HG02840 (cell line): ENCODE results near the gene PDPR.
"Not testable (repeated sequence)": the region's sequence is repeated elsewhere in the genome, so short reads cannot be mapped to it uniquely, and the experiment has no call there.

Experiments used
- ATAC-seq: cut with Tn5 transposase; IDR thresholded peaks from one replicate; pipeline ENCODE4 v1.9.1; 2021; ENCODE audit warnings: mild to moderate bottlenecking, moderate library complexity, moderate number of reproducible peaks; ENCODE audit not compliant: unreplicated experiment, low FRiP score

Gene PDPR

DNA sequence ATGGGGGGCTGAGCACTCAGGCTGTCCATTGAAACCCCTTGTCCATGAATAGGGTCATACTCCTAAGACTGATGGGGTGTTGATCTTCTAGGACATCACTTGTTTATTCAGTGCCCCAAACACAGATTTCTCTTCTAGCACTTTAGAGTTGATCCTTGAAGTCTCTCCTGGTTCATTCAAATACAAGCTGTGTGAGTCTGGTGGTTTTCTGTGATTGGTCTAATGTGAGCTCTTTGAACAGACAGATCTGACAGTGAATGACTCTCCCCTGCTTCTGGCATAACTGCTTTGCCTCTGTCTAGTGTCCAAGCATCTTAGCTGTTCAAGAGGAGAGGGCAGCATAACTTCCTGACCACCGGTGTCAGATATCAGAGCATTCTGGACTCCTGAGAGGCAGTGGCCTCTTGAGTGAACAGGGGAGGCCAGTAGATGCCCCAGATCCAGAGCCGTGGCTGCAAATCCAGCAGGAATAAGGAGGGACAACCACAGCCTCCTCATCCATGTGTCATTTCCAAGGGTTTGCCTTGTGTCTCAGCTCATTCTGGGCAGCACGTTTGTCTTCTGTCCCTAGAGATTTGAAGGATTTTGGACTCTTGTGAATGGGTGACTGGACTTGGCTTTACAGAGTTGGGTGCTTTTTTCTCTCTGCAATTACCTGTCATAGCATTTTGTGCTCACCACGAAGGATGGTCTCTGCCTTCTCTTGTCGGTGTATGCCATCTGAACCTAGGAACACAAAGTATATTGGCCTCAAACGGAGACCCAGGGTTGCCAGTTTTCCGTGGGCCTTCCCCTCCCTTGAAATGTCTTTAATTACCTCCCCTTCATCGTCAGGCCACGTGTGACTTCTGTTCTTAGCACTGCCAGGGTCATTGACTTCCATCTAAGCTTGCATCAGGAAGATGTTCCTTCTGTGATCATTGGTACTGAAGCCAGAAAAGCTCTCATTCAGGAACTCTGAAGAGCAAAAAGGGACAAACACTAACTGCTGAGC, 45.5 kb downstream of the PDPR start:
- ATAC-seq = no peak

DNA sequence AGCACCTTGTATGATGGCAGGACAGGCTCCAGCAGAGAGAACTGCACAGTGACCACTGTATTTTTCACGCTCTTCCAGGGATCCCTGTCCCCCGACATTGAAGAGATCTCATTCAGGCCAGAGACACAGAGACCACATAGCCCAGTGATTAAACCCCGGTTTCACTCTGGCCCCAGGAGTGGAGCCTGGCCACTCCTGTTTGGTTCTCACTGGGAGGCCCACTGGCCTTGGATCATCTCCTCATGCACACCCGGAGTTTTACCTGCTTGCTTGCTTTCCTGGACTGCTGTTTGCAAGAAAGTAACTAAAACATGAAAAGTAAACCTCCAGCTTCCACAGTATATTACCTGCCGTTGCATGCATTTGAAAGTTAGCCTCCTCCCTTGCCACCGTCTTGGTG, 46.3 kb downstream of the PDPR start:
- no peak for ATAC-seq

DNA sequence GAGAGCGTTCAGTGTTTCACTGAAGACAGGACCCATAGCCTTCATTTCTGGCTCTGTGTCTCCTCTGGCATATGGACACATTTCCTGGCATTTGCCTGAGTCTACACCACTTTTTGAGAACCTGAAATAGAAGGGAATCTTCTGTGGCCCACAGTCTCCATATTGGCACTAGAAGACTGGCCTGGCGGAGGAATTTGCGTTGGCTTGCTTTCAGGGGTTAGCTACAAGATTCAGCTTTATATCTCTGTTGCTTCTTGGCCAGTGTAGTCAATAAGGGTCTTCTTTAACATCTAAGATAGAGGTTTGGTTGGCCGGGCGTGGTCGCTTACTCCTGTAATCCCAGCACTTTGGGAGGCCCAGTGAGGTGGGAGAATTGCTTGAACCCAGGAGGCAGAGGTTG, 46.7 kb downstream of the PDPR start:
- ATAC-seq = no peak

GRCh38 chr16:70161350-70161749, 47.2 kb downstream of the PDPR start:
- no peak for ATAC-seq

GRCh38 chr16:70162041-70162451, 47.9 kb downstream of the PDPR start:
- no peak for ATAC-seq

DNA sequence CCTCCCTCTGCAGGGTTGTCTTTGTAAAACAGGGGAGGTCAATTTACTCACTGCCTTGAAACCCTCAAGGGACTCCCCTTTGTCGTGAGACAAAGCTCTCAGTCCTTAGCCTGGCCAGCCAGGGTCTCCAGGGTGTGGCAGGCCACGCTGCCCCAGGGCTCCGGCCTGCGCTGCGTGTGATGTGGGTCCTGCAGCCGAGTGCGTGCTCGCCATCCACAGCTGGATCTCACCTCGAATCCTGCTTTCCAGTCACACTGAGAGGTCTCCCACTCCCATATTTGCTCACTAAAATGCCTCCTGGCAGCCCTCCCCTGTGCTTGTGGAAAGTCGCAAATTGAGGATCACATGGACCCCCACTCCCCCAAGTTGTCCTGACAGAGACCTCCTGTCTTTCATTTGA, 49.5 kb downstream of the PDPR start:
- ATAC-seq = no peak

GRCh38 chr16:70166688-70167087, 52.6 kb downstream of the PDPR start:
- ATAC-seq = not testable (repeated sequence)

DNA sequence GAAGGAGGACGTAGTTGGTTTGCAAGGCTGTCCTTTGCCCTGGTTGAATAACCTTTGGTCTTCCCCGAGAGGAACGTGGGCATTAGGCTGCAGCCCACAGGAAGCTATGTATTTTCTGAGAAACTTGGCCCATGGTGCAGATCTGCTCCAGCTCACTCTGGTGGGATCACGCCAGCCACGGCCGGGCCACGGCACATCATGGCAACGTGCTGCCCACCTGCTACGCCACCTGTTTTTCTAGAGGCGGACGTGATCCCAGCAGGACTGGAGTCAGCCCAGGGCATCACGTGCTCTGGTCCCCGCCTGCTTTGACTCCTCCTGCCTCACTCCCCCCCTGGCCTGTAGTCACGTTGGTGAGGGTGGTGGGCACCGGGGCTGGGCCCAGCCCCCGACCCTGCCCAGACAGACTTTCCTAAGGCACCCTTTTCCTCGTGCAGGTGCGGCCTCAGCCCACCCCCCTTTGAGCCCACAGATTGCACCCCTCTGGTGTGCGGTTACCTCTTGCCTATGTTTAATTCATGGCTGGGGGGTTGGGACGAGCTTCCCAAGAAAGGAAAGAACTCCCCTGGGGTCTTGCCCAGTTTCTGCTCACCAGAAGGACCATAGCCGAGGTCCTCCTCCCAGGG, 59.2 kb downstream of the PDPR start, which contains the start of gene CLEC18C:
Gene CLEC18C (plus strand): TSS at position 576 of the 626 bp plus-strand sequence. CDS start 492 bp downstream, outside the sequence.
- ATAC-seq = not testable (repeated sequence)

GRCh38 chr16:70173916-70174315, 59.8 kb downstream of the PDPR start:
- ATAC-seq = not testable (repeated sequence)

DNA sequence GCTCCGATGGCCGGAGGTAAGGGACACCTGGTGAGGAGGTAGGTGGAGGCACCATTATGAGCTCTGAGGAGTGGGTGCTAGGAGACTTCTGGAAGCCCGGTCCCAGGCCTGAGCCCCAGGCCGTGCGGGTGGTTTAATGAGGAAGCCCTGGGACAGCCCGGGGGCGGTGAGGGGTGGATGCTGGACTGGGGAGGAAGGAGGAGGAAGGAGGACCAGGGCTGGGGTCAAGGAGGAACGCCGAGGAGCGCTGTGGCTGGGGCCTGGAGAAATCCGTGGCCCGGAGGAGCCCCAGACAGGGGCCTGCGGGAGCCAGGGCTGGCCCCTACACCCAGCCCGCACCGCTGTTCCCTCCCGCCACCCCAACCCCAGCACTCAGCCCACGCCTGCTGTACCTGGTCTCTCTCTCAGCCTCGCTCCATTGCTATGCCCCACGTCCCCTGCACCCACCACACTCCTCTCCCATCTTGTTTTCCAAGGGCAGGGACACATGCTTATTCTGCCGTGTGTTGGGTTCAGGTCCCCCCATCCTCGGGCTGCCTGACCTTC, 60.3 kb downstream of the PDPR start:
- ATAC-seq = not testable (repeated sequence)

DNA sequence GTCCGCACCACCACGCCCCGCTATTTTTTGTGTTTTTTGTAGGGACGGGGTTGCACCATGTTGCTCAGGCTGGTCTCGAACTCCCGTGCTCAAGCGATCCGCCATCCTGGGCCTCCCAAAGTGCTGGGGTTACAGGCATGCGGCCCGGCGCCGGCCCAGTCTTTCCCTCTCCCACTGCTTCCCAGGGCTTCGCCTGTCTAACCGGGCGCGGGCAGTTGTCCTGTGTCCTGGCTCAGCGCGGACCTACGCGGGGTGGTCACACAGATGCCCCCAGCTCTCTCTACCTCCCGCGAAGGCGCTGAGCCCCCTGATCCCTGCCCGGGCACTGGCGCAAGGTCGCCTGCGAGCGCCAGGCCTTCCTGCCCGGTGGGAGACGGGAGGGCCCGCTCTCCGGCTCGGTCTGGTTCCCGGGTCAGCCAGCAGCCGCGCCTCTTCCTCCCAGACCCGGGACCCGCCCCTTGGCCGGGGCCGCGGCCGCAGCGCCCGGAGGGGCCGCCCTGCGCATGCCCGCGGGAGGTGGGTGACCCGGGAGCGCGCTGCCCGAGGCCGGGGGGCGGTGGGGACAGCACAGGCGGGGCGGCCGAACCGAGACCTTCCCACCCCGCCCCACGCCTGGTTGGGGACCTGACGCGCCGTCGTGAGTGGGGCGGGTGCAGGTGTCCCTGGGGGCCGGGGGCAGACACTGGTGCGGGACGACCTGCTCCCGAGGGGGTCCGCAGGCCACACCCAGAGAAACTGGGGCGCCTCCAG, 73.9 kb downstream of the PDPR start:
- not testable (repeated sequence) for ATAC-seq

GRCh38 chr16:70188608-70188915, 74.4 kb downstream of the PDPR start:
- not testable (repeated sequence) for ATAC-seq

- not testable (repeated sequence) for ATAC-seq
Measured at GRCh38 chr16:70190574-70190973, 76.4 kb downstream of the PDPR start.

GRCh38 chr16:70196683-70197300, 82.7 kb downstream of the PDPR start:
- not testable (repeated sequence) for ATAC-seq

- not testable (repeated sequence) for ATAC-seq
Measured at GRCh38 chr16:70197611-70198010, 83.5 kb downstream of the PDPR start.

- ATAC-seq = not testable (repeated sequence)
Measured at GRCh38 chr16:70198230-70198629, 84.1 kb downstream of the PDPR start.

DNA sequence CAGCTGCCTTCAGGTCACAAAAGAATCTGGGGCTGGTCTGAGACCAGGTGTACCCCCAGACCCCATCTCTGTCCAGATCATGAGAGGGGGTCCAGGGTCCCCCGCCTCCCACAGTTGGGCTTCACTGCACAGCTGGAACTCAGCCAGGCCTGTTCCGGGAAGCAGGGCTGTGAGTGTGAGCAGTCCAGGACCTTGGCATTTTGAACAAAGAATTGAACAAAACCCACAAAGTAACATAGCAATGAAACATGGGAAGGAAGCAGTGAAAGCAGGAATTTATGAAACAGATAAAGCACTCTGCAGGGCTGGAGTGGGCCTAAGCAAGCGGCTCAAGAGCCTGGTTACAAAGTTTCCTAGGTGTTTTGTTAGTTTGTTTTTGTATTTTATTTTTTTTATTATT, 84.5 kb downstream of the PDPR start:
- ATAC-seq = not testable (repeated sequence)

DNA sequence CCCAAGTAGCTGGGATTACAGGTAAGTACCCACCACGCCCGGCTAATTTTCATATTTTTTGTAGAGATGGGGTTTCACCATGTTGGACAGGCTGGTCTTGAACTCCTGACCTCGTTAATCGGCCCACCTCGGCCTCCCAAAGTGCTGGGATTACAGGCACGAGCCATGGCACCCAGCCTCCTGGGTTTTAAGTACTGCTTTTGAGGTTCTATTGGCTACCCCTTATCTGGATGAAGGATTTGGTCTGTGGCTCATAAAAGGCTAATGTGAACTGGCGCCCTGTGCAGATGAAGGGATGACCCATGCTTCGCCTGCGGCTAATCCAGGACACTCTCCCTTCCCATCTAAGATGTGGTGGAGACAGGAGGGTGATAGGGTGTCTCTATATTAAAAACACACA, 85.0 kb downstream of the PDPR start:
- ATAC-seq = not testable (repeated sequence)

- not testable (repeated sequence) for ATAC-seq
Measured at GRCh38 chr16:70200063-70200462, 85.9 kb downstream of the PDPR start.

DNA sequence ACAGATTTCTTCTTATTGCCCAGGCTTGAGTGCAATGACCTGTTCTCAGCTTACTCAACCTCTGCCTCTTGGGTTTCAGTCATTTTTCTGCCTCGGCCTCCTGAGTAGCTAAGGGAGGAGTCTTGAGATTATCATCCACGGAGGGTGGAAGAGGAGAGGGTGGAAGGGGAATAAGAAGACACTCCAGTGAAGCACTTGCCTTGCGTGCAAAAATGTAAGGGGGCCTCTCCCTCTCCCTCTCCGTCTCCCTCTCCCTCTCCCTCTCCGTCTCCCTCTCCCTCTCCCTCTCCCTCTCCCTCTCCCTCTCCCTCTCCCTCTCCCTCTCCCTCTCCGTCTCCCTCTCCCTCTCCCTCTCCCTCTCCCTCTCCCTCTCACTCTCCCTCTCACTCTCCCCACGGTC, 89.4 kb downstream of the PDPR start:
- not testable (repeated sequence) for ATAC-seq
